ENCODE measurements around the gene DDX49.
"Not testable (repeated sequence)": the region's sequence is repeated elsewhere in the genome, so short reads cannot be mapped to it uniquely, and the experiment has no call there.

DDX49 gene

GRCh38 chr19:18895824-18896341 lies 23.6 kb upstream of the DDX49 start, which contains the start of gene CERS1:
Gene CERS1, minus strand, starts transcription at chr19:18896158. Its CDS starts 86 bp downstream, at chr19:18896072.
- no peak for DNase-seq

- DNase-seq, result no peak
These were observed 23.1 kb upstream of the DDX49 start for GRCh38 chr19:18896421-18896841.

- DNase-seq, result no peak
These were observed 22.2 kb upstream of the DDX49 start for GRCh38 chr19:18897094-18898029.

- DNase-seq, result no peak
These were observed 21.4 kb upstream of the DDX49 start for GRCh38 chr19:18898081-18898606.

GRCh38 chr19:18898607-18899408 lies 20.7 kb upstream of the DDX49 start:
- DNase-seq, result no peak

GRCh38 chr19:18899624-18900560 lies 19.6 kb upstream of the DDX49 start:
- no peak for DNase-seq

GRCh38 chr19:18900700-18901481 lies 18.6 kb upstream of the DDX49 start:
- DNase-seq, result no peak

- DNase-seq, result no peak
These were observed 18.0 kb upstream of the DDX49 start for GRCh38 chr19:18901491-18901890.

GRCh38 chr19:18902519-18902918 lies 17.0 kb upstream of the DDX49 start:
- not testable (repeated sequence) for DNase-seq

- no peak for DNase-seq
These were observed 16.1 kb upstream of the DDX49 start for GRCh38 chr19:18903156-18904037.

- no peak for DNase-seq
These were observed 15.0 kb upstream of the DDX49 start for GRCh38 chr19:18904334-18905057.

GRCh38 chr19:18905058-18905456 lies 14.5 kb upstream of the DDX49 start:
- DNase-seq, result no peak

- DNase-seq, result no peak
These were observed 13.8 kb upstream of the DDX49 start for GRCh38 chr19:18905513-18906236.

- DNase-seq, result no peak
These were observed 12.7 kb upstream of the DDX49 start for GRCh38 chr19:18906605-18907519.

- DNase-seq, result no peak
These were observed 10.4 kb upstream of the DDX49 start for GRCh38 chr19:18908917-18909619.

GRCh38 chr19:18910010-18910409 lies 9.5 kb upstream of the DDX49 start:
- no peak for DNase-seq
